Tibial artery (tissue), 4 donors: ENCODE measurements around the gene TIMP3.

ENCODE experiments used
- DNase-seq, 2 donors: peaks; one replicate each; pipeline ENCODE4 v3.0.0-alpha.2; 2019
- H3K27ac ChIP-seq, 2 donors: fragments of 200-600 bp; sonication (generic) in 1 of 2; 1 replicate in 1 of 2; 2 replicates in 1 of 2; pipeline ENCODE4 v1.5.1; 2018 to 2019; ENCODE audit warnings: mild to moderate bottlenecking in 1 of 2
- H3K27me3 ChIP-seq, 2 donors: fragments of 200-600 bp; sonication (generic) in 1 of 2; one replicate each; pipeline versions ENCODE4 v1.5.1 to v1.6.0; 2016 to 2019
- H3K36me3 ChIP-seq, 3 donors: fragments of 200-600 bp; sonication (generic) in 2 of 3; one replicate each; pipeline ENCODE4 v1.5.1; 2016 to 2019; ENCODE audit warnings: mild to moderate bottlenecking in 2 of 3
- H3K4me1 ChIP-seq, 4 donors: fragments of 200-600 bp; sonication (generic) in 2 of 4; 1 replicate in 3 of 4; 2 replicates in 1 of 4; pipeline ENCODE4 v1.5.1; 2016 to 2019
- H3K4me3 ChIP-seq, 2 donors: fragments of 200-600 bp; sonication (generic) in 1 of 2; 1 replicate in 1 of 2; 2 replicates in 1 of 2; pipeline ENCODE4 v1.5.1; 2018 to 2019; ENCODE audit warnings: mild to moderate bottlenecking in 2 of 2
- H3K9me3 ChIP-seq, 3 donors: fragments of 200-600 bp; sonication (generic) in 1 of 3; one replicate each; pipeline ENCODE4 v1.5.1; 2016 to 2019
- intact Hi-C: fragments of 100-400 bp; cut with DNase I; formaldehyde crosslinking; loops from one replicate; pipeline ENCODE4 v1.15.0; 2023; ENCODE audit warnings: low total_unique reads
- TF ChIP-seq, protein P1 (sequence below), 2 experiments: fragments of 200-600 bp in 1 of 2; fragments of 450-650 bp in 1 of 2; IDR thresholded peaks; one replicate each; pipeline ENCODE4 v1.5.1; 2017 to 2019; ENCODE audit warnings: antibody characterized with exemption in 2 of 2, mild to moderate bottlenecking in 1 of 2, moderate library complexity in 1 of 2

TIMP3 gene

DNA sequence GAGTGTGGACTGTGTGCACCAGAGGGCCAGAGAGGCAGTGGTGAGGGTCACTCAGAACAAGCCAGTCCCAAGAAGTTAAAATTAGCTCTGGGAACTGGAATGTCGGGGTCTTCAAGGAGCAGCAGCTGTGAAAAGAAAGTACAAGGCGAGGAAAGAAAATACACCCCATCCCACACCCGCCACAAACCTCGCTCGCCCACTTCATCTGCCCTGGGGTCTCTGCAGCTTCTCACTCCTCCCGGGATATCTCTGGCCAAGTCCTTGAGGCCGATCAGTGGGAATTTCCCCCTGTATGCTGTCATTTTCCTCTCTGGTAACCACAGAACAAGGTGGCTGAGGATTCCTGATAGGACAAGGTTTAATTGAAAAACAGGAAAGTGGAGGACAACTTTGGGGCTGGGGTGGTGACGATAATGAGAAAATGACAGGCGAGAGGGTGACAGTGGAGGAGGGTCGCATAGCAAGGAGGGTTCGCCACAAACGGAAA is 36.3 kb upstream of the TIMP3 start:
- intact Hi-C loops: no loop called here
- Histone ChIP-seq H3K27ac (peak overlapping the region; percentile 42 to 56), H3K4me3 (no peak overlapping the region), H3K4me1 (peaks cover 0 to 18% (median 7%) of the 10 kb centered on the region in 4 donors), H3K36me3 (no peaks in the 10 kb centered on the region), H3K9me3 (peaks cover 0 to 5% (median 0%) of the 10 kb centered on the region in 3 donors), H3K27me3 (peaks cover 0 to 16% of the 10 kb centered on the region in 2 donors)
- DNase-seq: no peak
- TF ChIP-seq, protein P1, sequence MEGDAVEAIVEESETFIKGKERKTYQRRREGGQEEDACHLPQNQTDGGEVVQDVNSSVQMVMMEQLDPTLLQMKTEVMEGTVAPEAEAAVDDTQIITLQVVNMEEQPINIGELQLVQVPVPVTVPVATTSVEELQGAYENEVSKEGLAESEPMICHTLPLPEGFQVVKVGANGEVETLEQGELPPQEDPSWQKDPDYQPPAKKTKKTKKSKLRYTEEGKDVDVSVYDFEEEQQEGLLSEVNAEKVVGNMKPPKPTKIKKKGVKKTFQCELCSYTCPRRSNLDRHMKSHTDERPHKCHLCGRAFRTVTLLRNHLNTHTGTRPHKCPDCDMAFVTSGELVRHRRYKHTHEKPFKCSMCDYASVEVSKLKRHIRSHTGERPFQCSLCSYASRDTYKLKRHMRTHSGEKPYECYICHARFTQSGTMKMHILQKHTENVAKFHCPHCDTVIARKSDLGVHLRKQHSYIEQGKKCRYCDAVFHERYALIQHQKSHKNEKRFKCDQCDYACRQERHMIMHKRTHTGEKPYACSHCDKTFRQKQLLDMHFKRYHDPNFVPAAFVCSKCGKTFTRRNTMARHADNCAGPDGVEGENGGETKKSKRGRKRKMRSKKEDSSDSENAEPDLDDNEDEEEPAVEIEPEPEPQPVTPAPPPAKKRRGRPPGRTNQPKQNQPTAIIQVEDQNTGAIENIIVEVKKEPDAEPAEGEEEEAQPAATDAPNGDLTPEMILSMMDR (IDR thresholded peaks at IDR 0.05): no peak

DNA sequence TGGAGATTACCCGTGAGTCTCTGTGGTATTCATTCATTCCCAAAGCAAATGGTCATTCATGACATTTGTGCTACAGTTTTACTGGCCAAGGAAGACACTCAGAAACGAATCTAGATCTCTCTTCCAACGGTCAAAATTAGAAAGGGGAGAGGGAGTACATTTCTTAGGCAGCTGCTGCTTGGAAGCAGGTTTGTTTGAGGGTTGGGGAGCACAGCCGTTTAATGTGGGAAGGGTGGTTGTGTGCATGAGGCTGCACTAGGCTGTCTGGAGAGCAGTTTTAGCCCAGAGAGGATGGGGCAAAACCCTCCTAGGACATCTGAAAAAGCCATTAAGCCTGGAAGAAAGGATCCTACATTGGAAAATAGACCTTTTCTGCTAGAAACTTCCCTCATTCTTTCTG is 29.7 kb upstream of the TIMP3 start:
- H3K27ac ChIP-seq: no peak overlapping the region
- DNase-seq: no peak
- TF ChIP-seq, protein P1 (IDR thresholded peaks at IDR 0.05): no peak
- H3K9me3 ChIP-seq: peaks cover 0 to 2% (median 0%) of the 10 kb centered on the region in 3 donors
- no peaks in the 10 kb centered on the region for H3K36me3 ChIP-seq
- no peak overlapping the region for H3K4me3 ChIP-seq
- no peaks in the 10 kb centered on the region for H3K27me3 ChIP-seq
- no peaks in the 10 kb centered on the region for H3K4me1 ChIP-seq
- intact Hi-C loops: no loop called here

DNA sequence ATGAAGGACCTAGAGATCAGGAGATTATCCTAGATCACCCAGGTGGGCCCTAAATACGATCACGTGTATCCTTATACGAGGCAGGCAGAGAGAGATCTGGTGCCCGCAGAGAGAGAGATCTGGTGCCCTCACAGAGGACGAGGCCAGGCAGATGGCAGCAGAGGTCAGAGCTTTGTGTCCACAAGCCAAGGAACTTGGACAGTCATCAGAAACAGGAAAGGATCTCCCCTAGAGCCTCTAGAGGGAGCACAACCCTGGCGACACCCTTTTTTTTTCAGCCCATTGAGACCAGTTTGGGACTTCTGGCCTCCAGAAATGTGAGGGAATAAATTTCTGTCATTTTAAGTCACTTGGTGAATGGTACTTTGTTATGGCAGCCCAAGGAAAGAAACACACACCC is 25.5 kb upstream of the TIMP3 start:
- intact Hi-C loops: no loop called here
- DNase-seq: no peak
- H3K9me3 ChIP-seq: no peaks in the 10 kb centered on the region
- no peaks in the 10 kb centered on the region for H3K27me3 ChIP-seq
- H3K27ac ChIP-seq: no peak overlapping the region
- no peaks in the 10 kb centered on the region for H3K36me3 ChIP-seq
- TF ChIP-seq, protein P1 (IDR thresholded peaks at IDR 0.05): no peak
- H3K4me1 ChIP-seq: no peaks in the 10 kb centered on the region
- no peak overlapping the region for H3K4me3 ChIP-seq

DNA sequence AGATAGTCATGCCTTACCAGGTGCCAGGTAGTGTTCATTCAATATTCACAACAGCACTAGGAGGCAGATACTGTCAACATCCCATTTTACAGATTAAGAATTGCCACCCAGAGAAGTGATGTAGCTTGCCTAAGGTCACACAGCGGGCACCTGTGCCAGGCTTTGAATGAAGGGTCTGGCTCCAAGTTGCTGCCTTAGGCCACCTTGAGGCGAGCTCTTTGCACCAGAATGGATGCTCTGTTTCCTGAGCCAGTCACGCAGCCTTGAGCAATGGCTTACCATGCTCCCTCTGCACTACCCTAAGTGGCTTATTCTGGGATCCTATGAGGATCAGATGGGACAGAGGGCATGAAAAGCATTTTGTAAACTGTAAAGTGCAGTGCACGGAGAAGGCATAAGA is 25.1 kb upstream of the TIMP3 start:
- no peak overlapping the region for H3K27ac ChIP-seq
- H3K9me3 ChIP-seq: no peaks in the 10 kb centered on the region
- no peak overlapping the region for H3K4me3 ChIP-seq
- no peaks in the 10 kb centered on the region for H3K27me3 ChIP-seq
- no peak for DNase-seq
- TF ChIP-seq, protein P1 (IDR thresholded peaks at IDR 0.05): no peak
- intact Hi-C loops: no loop called here
- H3K36me3 ChIP-seq: no peaks in the 10 kb centered on the region
- no peaks in the 10 kb centered on the region for H3K4me1 ChIP-seq

DNA sequence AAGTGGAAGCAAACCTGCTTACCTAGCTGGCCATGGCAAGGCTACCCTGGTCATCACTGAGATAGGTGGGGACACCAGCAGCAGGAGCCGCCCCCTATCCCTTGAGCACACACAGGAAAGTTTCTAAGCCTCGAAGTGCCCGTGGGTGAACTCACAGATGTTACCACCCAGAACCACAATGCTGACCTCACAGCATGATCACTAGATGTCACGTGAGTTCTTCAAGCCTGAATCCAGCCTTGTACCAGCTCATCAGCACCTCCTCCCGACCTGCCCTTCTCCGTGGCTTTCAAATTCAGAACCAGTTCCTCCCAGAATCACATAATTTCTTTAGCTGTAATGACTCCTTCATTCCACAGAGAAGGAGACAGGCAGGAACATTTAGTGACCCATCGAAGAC is 24.7 kb upstream of the TIMP3 start:
- Histone ChIP-seq H3K27ac (no peak overlapping the region), H3K4me1 (no peaks in the 10 kb centered on the region), H3K27me3 (no peaks in the 10 kb centered on the region), H3K9me3 (no peaks in the 10 kb centered on the region), H3K36me3 (no peaks in the 10 kb centered on the region), H3K4me3 (no peak overlapping the region)
- intact Hi-C loops: no loop called here
- DNase-seq: no peak
- TF ChIP-seq, protein P1 (IDR thresholded peaks at IDR 0.05): no peak

DNA sequence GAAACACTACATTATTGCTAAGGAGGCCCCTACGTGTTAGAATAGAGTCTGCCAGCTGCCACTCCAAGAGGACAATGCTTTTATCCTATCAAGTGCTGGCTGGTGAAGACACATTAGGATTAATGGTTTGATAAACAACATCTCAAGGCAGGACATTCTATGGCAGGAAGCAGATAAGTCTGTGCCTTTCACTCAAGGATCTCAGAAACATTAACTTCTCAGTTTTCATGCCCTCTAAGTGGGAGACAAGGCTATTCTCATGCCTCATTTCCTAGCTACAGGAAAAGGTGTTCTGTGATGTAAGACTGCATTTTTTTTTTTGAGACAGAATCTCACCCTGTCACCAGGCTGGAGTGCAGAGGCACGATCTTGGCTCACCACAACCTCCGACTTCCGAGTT is 23.5 kb upstream of the TIMP3 start:
- Histone ChIP-seq H3K4me3 (no peak overlapping the region), H3K27ac (no peak overlapping the region), H3K27me3 (no peaks in the 10 kb centered on the region), H3K9me3 (no peaks in the 10 kb centered on the region), H3K4me1 (no peaks in the 10 kb centered on the region), H3K36me3 (no peaks in the 10 kb centered on the region)
- TF ChIP-seq, protein P1 (IDR thresholded peaks at IDR 0.05): no peak
- intact Hi-C loops: no loop called here
- no peak for DNase-seq
